Ishikawa (cell line): Measurements from ENCODE around the gene HDGF.

Source experiments
- CEBPB ChIP-seq: IDR thresholded peaks from 2 replicates; pipeline ENCODE4 v1.6.1; 2012
- CREB1 ChIP-seq: IDR thresholded peaks from 2 replicates; pipeline ENCODE4 v1.6.1; 2012; ENCODE audit warnings: low read depth
- EGR1 ChIP-seq: IDR thresholded peaks from 2 replicates; pipeline ENCODE4 v1.6.1; 2012
- EP300 ChIP-seq: IDR thresholded peaks from 2 replicates; pipeline ENCODE4 v1.6.1; 2012; ENCODE audit warnings: borderline replicate concordance
- FOXM1 ChIP-seq: IDR thresholded peaks from 2 replicates; pipeline ENCODE4 v1.6.1; 2012; ENCODE audit warnings: low read depth, borderline replicate concordance
- NFIC ChIP-seq: IDR thresholded peaks from 2 replicates; pipeline ENCODE4 v1.6.1; 2012
- RAD21 ChIP-seq: IDR thresholded peaks from 2 replicates; pipeline ENCODE4 v1.6.1; 2012; ENCODE audit warnings: low read depth
- REST ChIP-seq: IDR thresholded peaks from 2 replicates; pipeline ENCODE4 v1.6.1; 2012; ENCODE audit warnings: low read depth, mild to moderate bottlenecking
- TAF1 ChIP-seq: IDR thresholded peaks from 2 replicates; pipeline ENCODE4 v1.6.1; 2012; ENCODE audit warnings: low read depth, mild to moderate bottlenecking
- TCF12 ChIP-seq: IDR thresholded peaks from 2 replicates; pipeline ENCODE4 v1.6.1; 2012; ENCODE audit warnings: low read depth
- TEAD4 ChIP-seq: IDR thresholded peaks from 2 replicates; pipeline ENCODE4 v1.6.1; 2012
- USF1 ChIP-seq: IDR thresholded peaks from 2 replicates; pipeline ENCODE4 v1.6.1; 2012
- YY1 ChIP-seq: IDR thresholded peaks from 2 replicates; pipeline ENCODE4 v1.6.1; 2012; ENCODE audit warnings: low read depth
- ZBTB7A ChIP-seq: IDR thresholded peaks from 2 replicates; pipeline ENCODE4 v1.6.1; 2012; ENCODE audit warnings: low read depth
- TF ChIP-seq, protein P1 (sequence below): IDR thresholded peaks from 2 replicates; pipeline ENCODE4 v1.6.1; 2012

The HDGF gene

GRCh38 chr1:156744786-156745419 lies 6.6 kb downstream of the HDGF start:
- TF ChIP-seq ZBTB7A (no peak), USF1 (no peak), RAD21 (no peak), TAF1 (no peak), TEAD4 (no peak), NFIC (no peak), FOXM1 (no peak), EP300 (no peak), TCF12 (no peak), CREB1 (no peak), CEBPB (no peak), EGR1 (no peak), YY1 (no peak), REST (no peak)
- TF ChIP-seq, protein P1, sequence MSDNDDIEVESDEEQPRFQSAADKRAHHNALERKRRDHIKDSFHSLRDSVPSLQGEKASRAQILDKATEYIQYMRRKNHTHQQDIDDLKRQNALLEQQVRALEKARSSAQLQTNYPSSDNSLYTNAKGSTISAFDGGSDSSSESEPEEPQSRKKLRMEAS: no peak

GRCh38 chr1:156744344-156744743 lies 7.1 kb downstream of the HDGF start:
- TF ChIP-seq EGR1 (no peak), CREB1 (no peak), CEBPB (no peak), YY1 (no peak), TAF1 (no peak), TCF12 (no peak), TEAD4 (no peak), RAD21 (no peak), USF1 (no peak), ZBTB7A (no peak), EP300 (no peak), REST (no peak)
- TF ChIP-seq, protein P1: no peak

DNA sequence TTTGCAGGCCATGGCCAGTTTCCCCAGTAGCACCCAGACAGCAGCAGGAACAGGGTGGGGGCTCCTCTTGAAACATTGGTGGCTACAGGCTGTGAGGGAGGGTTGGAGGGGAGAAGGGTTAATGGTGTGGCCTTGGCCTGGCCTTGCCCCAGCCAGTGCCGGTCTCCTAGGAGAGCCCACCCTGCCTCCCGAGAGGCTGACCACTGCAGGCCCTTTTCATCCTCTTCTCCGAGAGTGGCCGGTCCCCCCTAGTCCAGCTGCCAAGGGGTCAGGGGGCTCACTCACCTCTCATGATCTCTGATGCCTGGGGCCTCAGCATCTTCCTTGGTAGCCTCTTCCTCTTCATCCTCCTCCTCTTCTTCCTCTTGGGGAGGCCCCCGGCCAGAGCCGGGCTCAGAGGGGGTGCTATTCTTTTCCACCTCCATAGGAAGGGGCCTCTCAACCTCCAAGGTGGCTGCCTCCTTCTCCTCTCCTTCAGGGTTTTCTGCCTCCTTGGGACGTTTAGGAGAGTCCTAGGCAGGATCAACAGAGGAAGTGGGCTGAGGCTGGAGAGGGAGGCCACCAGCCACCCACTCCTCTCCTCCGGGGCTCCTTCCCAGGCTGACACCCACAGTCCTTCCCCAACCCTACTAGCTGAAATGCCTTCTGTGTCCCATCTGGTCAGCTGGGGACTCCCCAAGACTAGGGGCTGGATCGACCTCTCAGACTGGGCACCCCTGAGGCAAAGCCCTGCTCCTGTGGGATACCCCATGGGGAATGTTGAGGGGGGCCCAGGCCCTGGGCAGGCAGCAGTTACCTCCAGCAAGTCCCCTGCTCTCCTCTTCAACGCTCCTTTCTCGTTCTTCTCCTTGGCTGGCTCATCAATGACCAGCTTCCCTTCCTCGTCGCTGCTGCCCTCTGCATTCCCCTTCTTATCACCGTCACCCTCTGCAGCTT lies 7.8 kb downstream of the HDGF start:
- TF ChIP-seq EGR1 (no peak), TEAD4 (no peak), FOXM1 (no peak), YY1 (no peak), REST (no peak), CREB1 (no peak), CEBPB (no peak), NFIC (no peak), ZBTB7A (no peak), USF1 (no peak), TCF12 (no peak), RAD21 (no peak)
- TF ChIP-seq, protein P1: no peak
